NCI-H226 (cell line): Measurements from ENCODE around the gene CATSPERD.
"Not testable (repeated sequence)": the region's sequence is repeated elsewhere in the genome, so short reads cannot be mapped to it uniquely, and the experiment has no call there.

Source experiments
- DNase-seq: peaks from one replicate; pipeline ENCODE4 v3.0.0-alpha.2; 2015

CATSPERD gene

GRCh38 chr19:5698635-5699422 lies 21.6 kb upstream of the CATSPERD start:
- DNase-seq = no peak

- no peak for DNase-seq
Measured at GRCh38 chr19:5700455-5701092, 19.9 kb upstream of the CATSPERD start.

- not testable (repeated sequence) for DNase-seq
Measured at GRCh38 chr19:5702053-5702410, 18.4 kb upstream of the CATSPERD start.

GRCh38 chr19:5703819-5704818 lies 16.3 kb upstream of the CATSPERD start:
- no peak for DNase-seq

- no peak for DNase-seq
Measured at GRCh38 chr19:5705552-5705951, 14.9 kb upstream of the CATSPERD start.

GRCh38 chr19:5706876-5707573 lies 13.4 kb upstream of the CATSPERD start:
- no peak for DNase-seq

- no peak for DNase-seq
Measured at GRCh38 chr19:5707576-5708575, 12.6 kb upstream of the CATSPERD start.

GRCh38 chr19:5711025-5711424 lies 9.4 kb upstream of the CATSPERD start:
- no peak for DNase-seq

- DNase-seq = no peak
Measured at GRCh38 chr19:5711713-5712161, 8.7 kb upstream of the CATSPERD start.

- no peak for DNase-seq
Measured at GRCh38 chr19:5713228-5713627, 7.2 kb upstream of the CATSPERD start.

- no peak for DNase-seq
Measured at GRCh38 chr19:5714816-5715215, 5.6 kb upstream of the CATSPERD start.

- no peak for DNase-seq
Measured at GRCh38 chr19:5717215-5717935, 3.1 kb upstream of the CATSPERD start.

- peak; percentile 43 for DNase-seq
Measured at GRCh38 chr19:5718037-5718578, 2.3 kb upstream of the CATSPERD start.

GRCh38 chr19:5718579-5719273 lies 1.7 kb upstream of the CATSPERD start:
- peak; percentile 78 for DNase-seq

GRCh38 chr19:5719274-5719960 lies 1.0 kb upstream of the CATSPERD start:
- no peak for DNase-seq

- DNase-seq = no peak
Measured at GRCh38 chr19:5727453-5728050, 7.1 kb downstream of the CATSPERD start.

GRCh38 chr19:5733172-5733571 lies 12.7 kb downstream of the CATSPERD start:
- not testable (repeated sequence) for DNase-seq

GRCh38 chr19:5738423-5738822 lies 18.0 kb downstream of the CATSPERD start:
- DNase-seq = no peak

GRCh38 chr19:5742051-5742450 lies 21.6 kb downstream of the CATSPERD start:
- no peak for DNase-seq
